KOPT-K1 (cell line): ENCODE data around the gene GNAO1.

Experiments
- H3K27ac ChIP-seq: fragments of 200-600 bp; sonication (generic); 2 replicates; pipeline ENCODE4 v1.5.1; 2016; ENCODE audit warnings: antibody characterized with exemption, mild to moderate bottlenecking, low read depth, low read length; ENCODE audit not compliant: poor library complexity, severe bottlenecking
- H3K36me3 ChIP-seq: fragments of 200-600 bp; sonication (generic); 2 replicates; pipeline ENCODE4 v1.5.1; 2017; ENCODE audit warnings: antibody characterized with exemption, mild to moderate bottlenecking, low read length, moderate library complexity; ENCODE audit not compliant: insufficient read depth
- H3K9me3 ChIP-seq: fragments of 200-600 bp; sonication (generic); 2 replicates; pipeline ENCODE4 v1.5.1; 2017; ENCODE audit warnings: antibody characterized with exemption, low read length, mild to moderate bottlenecking; ENCODE audit not compliant: insufficient read depth, poor library complexity, severe bottlenecking

The GNAO1 gene

DNA sequence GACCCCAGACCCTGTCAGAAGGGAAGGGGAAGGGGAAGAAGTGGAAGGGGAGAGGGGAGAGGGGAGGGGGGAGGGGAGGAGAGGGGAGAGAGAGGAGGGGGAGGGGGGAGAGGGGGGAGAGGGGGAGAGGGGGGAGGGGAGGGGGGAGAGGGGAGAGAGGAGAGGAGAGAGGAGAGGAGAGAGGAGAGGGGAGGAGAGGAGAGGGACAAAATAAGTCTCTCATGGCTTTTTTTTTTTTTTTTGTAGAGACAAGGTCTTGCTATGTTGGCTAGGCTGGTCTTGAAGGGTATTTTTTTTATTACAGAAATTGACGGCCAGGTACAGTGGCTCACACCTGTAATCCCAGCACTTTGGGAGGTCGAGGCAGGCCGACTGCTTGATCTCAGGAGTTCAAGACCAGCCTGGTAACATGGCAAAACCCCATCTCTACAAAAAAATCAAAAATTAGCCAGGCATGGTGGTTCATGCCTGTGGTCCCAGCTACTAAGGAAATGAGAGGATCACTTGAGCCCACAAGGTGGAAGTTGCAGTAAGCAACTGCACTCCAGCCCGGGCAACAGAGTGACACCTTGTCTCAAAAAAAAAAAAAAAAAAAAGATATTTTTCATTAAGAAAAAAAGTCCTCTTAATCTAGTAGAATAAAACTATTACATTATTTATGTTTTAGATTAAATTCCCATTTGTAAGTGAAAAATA, 214.8 kb downstream of the GNAO1 start:
- Histone ChIP-seq H3K36me3 (peaks cover 80% of the 10 kb centered on the region), H3K9me3 (no peaks in the 10 kb centered on the region), H3K27ac (no peak overlapping the region)
